ENCODE data around the gene IL23R. TPM values are rescaled to one million over a fixed set of nuclear protein-coding genes. Genes with fewer than 3 reads are reported as not detected.

The IL23R gene
- total and polyA plus RNA-seq, 2 of the 13 experiments (the other 11 are each of a cell fraction or from before 2014, with no cell fraction given): not detected

DNA sequence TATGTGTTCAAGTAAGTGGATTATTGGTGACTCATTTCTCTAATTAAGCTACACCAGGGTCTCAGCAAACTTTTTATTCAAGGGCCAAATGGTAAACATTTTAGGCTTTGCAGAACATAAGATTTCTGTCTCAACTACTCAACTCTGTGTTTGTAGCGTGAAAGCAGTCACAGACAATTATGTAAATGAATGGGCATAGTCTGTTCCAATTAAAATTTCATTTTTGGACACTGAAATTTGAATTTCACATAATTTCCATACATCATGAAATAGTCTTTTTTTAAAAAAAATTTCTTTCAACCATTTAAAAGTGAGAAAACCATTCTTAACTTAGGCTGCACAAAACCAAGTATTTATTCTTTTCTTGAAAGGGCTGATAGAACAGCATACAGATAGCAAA is 50.1 kb downstream of the IL23R start:
- Histone ChIP-seq H3K27ac (ENCODE audit: extremely low read length, insufficient read depth, low read length) (no peak overlapping the region), H3K9me3 (ENCODE audit: low read length) (no peaks in the 10 kb centered on the region), H3K36me3 (replicated peaks in 1 of 2; ENCODE audit: control insufficient read depth in 1 of 2, insufficient read depth in 2 of 2, low read length in 2 of 2) (no peaks in the 10 kb centered on the region), H3K4me2 (ENCODE audit: low read depth, low read length) (no peak overlapping the region), H3K27me3 (ENCODE audit: control insufficient read depth in 1 of 2, insufficient read depth in 2 of 2, low read length in 2 of 2) (no peaks in the 10 kb centered on the region), H3K9ac (ENCODE audit: insufficient read depth, low read depth, low read length) (no peak overlapping the region), H4K20me1 (ENCODE audit: insufficient read depth, low read length) (no peaks in the 10 kb centered on the region), H3K4me3 (replicated peaks in 1 of 3; ENCODE audit: insufficient read depth in 1 of 3, low read depth in 2 of 3, low read length in 3 of 3) (no peak overlapping the region), H2AFZ (ENCODE audit: low read length) (no peak overlapping the region), H3K4me1 (ENCODE audit: insufficient read depth, low read length) (no peaks in the 10 kb centered on the region), H3K79me2 (ENCODE audit: insufficient read depth, low read length) (no peaks in the 10 kb centered on the region)
- ChIA-PET CTCF (ENCODE audit: low intra/inter-chr PET ratio, low total read pairs) (no interaction called here), POLR2A (no interaction called here)
- FAIRE-seq: no peak
- in situ Hi-C loops (cut with HindIII; ENCODE audit: extremely low pct_ligation_motif_present, low pct_unique_long_range_greater_than_20kb): no loop called here
- ATAC-seq: no peak
- intact Hi-C loops (cut with micrococcal nuclease; ENCODE audit: unreplicated experiment): no loop called here
- TF ChIP-seq, protein P1, sequence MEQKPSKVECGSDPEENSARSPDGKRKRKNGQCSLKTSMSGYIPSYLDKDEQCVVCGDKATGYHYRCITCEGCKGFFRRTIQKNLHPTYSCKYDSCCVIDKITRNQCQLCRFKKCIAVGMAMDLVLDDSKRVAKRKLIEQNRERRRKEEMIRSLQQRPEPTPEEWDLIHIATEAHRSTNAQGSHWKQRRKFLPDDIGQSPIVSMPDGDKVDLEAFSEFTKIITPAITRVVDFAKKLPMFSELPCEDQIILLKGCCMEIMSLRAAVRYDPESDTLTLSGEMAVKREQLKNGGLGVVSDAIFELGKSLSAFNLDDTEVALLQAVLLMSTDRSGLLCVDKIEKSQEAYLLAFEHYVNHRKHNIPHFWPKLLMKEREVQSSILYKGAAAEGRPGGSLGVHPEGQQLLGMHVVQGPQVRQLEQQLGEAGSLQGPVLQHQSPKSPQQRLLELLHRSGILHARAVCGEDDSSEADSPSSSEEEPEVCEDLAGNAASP (CRISPR knock-in tag; IDR thresholded peaks at IDR 0.05; ENCODE audit: borderline replicate concordance): no peak
- TF ChIP-seq NBN (conservative IDR thresholded peaks at IDR 0.05): no peak
- no peak for TF ChIP-seq NR2F6 (IDR thresholded peaks at IDR 0.05)
- TF ChIP-seq NR2F6 (CRISPR knock-in tag; IDR thresholded peaks at IDR 0.05): no peak
- TF ChIP-seq RFXANK (CRISPR knock-in tag; IDR thresholded peaks at IDR 0.05): no peak
- TF ChIP-seq PAWR (CRISPR knock-in tag; IDR thresholded peaks at IDR 0.05; ENCODE audit: borderline replicate concordance): no peak
- TF ChIP-seq, protein P2, sequence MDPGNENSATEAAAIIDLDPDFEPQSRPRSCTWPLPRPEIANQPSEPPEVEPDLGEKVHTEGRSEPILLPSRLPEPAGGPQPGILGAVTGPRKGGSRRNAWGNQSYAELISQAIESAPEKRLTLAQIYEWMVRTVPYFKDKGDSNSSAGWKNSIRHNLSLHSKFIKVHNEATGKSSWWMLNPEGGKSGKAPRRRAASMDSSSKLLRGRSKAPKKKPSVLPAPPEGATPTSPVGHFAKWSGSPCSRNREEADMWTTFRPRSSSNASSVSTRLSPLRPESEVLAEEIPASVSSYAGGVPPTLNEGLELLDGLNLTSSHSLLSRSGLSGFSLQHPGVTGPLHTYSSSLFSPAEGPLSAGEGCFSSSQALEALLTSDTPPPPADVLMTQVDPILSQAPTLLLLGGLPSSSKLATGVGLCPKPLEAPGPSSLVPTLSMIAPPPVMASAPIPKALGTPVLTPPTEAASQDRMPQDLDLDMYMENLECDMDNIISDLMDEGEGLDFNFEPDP (CRISPR knock-in tag; conservative IDR thresholded peaks at IDR 0.05): no peak
- TF ChIP-seq, protein P3, sequence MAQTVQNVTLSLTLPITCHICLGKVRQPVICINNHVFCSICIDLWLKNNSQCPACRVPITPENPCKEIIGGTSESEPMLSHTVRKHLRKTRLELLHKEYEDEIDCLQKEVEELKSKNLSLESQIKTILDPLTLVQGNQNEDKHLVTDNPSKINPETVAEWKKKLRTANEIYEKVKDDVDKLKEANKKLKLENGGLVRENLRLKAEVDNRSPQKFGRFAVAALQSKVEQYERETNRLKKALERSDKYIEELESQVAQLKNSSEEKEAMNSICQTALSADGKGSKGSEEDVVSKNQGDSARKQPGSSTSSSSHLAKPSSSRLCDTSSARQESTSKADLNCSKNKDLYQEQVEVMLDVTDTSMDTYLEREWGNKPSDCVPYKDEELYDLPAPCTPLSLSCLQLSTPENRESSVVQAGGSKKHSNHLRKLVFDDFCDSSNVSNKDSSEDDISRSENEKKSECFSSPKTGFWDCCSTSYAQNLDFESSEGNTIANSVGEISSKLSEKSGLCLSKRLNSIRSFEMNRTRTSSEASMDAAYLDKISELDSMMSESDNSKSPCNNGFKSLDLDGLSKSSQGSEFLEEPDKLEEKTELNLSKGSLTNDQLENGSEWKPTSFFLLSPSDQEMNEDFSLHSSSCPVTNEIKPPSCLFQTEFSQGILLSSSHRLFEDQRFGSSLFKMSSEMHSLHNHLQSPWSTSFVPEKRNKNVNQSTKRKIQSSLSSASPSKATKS (CRISPR knock-in tag; IDR thresholded peaks at IDR 0.05): no peak
- no peak for TF ChIP-seq SALL2 (CRISPR knock-in tag; IDR thresholded peaks at IDR 0.05)
- TF ChIP-seq PITX1 (CRISPR knock-in tag; IDR thresholded peaks at IDR 0.05): no peak
- TF ChIP-seq, protein P4, sequence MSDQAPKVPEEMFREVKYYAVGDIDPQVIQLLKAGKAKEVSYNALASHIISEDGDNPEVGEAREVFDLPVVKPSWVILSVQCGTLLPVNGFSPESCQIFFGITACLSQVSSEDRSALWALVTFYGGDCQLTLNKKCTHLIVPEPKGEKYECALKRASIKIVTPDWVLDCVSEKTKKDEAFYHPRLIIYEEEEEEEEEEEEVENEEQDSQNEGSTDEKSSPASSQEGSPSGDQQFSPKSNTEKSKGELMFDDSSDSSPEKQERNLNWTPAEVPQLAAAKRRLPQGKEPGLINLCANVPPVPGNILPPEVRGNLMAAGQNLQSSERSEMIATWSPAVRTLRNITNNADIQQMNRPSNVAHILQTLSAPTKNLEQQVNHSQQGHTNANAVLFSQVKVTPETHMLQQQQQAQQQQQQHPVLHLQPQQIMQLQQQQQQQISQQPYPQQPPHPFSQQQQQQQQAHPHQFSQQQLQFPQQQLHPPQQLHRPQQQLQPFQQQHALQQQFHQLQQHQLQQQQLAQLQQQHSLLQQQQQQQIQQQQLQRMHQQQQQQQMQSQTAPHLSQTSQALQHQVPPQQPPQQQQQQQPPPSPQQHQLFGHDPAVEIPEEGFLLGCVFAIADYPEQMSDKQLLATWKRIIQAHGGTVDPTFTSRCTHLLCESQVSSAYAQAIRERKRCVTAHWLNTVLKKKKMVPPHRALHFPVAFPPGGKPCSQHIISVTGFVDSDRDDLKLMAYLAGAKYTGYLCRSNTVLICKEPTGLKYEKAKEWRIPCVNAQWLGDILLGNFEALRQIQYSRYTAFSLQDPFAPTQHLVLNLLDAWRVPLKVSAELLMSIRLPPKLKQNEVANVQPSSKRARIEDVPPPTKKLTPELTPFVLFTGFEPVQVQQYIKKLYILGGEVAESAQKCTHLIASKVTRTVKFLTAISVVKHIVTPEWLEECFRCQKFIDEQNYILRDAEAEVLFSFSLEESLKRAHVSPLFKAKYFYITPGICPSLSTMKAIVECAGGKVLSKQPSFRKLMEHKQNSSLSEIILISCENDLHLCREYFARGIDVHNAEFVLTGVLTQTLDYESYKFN (CRISPR knock-in tag; conservative IDR thresholded peaks at IDR 0.05): no peak
- no TSS peak for BruUV-seq (replicated peaks)
- DNase-seq (ENCODE audit: low spot score): no peak
- 0% methylated on average over 1 of the region's 1 CpG for WGBS (ENCODE audit: low lambda C conversion rate)
